ENCODE results near the gene CEP164. TPM values are rescaled to one million over a fixed set of nuclear protein-coding genes. Genes with fewer than 3 reads are reported as not detected.

The CEP164 gene
- total and polyA plus RNA-seq, 2 of the 8 experiments (the other 6 are each of a cell fraction or from before 2014, with no cell fraction given): 8.4 to 20.8 TPM

DNA sequence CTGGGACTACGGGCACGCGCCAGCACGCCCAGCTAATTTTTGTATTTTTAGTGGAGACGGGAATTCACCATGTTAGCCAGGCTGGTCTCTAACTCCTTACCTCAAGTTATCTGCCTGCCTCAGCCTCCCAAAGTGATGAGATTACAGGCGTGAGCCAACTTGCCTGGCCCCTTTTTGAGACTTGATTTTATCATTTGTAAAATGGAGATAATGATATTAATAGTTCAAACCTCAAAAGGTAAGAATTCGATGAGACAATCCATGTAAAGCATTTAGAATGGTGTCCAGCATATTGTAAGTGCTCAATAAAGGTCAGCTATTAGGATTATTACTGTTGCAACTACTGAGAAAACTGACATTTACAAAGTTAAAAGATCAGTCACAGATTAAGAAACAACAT, 8.9 kb upstream of the CEP164 start (continued):
- TF ChIP-seq, protein P1, sequence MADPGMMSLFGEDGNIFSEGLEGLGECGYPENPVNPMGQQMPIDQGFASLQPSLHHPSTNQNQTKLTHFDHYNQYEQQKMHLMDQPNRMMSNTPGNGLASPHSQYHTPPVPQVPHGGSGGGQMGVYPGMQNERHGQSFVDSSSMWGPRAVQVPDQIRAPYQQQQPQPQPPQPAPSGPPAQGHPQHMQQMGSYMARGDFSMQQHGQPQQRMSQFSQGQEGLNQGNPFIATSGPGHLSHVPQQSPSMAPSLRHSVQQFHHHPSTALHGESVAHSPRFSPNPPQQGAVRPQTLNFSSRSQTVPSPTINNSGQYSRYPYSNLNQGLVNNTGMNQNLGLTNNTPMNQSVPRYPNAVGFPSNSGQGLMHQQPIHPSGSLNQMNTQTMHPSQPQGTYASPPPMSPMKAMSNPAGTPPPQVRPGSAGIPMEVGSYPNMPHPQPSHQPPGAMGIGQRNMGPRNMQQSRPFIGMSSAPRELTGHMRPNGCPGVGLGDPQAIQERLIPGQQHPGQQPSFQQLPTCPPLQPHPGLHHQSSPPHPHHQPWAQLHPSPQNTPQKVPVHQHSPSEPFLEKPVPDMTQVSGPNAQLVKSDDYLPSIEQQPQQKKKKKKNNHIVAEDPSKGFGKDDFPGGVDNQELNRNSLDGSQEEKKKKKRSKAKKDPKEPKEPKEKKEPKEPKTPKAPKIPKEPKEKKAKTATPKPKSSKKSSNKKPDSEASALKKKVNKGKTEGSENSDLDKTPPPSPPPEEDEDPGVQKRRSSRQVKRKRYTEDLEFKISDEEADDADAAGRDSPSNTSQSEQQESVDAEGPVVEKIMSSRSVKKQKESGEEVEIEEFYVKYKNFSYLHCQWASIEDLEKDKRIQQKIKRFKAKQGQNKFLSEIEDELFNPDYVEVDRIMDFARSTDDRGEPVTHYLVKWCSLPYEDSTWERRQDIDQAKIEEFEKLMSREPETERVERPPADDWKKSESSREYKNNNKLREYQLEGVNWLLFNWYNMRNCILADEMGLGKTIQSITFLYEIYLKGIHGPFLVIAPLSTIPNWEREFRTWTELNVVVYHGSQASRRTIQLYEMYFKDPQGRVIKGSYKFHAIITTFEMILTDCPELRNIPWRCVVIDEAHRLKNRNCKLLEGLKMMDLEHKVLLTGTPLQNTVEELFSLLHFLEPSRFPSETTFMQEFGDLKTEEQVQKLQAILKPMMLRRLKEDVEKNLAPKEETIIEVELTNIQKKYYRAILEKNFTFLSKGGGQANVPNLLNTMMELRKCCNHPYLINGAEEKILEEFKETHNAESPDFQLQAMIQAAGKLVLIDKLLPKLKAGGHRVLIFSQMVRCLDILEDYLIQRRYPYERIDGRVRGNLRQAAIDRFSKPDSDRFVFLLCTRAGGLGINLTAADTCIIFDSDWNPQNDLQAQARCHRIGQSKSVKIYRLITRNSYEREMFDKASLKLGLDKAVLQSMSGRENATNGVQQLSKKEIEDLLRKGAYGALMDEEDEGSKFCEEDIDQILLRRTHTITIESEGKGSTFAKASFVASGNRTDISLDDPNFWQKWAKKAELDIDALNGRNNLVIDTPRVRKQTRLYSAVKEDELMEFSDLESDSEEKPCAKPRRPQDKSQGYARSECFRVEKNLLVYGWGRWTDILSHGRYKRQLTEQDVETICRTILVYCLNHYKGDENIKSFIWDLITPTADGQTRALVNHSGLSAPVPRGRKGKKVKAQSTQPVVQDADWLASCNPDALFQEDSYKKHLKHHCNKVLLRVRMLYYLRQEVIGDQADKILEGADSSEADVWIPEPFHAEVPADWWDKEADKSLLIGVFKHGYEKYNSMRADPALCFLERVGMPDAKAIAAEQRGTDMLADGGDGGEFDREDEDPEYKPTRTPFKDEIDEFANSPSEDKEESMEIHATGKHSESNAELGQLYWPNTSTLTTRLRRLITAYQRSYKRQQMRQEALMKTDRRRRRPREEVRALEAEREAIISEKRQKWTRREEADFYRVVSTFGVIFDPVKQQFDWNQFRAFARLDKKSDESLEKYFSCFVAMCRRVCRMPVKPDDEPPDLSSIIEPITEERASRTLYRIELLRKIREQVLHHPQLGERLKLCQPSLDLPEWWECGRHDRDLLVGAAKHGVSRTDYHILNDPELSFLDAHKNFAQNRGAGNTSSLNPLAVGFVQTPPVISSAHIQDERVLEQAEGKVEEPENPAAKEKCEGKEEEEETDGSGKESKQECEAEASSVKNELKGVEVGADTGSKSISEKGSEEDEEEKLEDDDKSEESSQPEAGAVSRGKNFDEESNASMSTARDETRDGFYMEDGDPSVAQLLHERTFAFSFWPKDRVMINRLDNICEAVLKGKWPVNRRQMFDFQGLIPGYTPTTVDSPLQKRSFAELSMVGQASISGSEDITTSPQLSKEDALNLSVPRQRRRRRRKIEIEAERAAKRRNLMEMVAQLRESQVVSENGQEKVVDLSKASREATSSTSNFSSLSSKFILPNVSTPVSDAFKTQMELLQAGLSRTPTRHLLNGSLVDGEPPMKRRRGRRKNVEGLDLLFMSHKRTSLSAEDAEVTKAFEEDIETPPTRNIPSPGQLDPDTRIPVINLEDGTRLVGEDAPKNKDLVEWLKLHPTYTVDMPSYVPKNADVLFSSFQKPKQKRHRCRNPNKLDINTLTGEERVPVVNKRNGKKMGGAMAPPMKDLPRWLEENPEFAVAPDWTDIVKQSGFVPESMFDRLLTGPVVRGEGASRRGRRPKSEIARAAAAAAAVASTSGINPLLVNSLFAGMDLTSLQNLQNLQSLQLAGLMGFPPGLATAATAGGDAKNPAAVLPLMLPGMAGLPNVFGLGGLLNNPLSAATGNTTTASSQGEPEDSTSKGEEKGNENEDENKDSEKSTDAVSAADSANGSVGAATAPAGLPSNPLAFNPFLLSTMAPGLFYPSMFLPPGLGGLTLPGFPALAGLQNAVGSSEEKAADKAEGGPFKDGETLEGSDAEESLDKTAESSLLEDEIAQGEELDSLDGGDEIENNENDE (IDR thresholded peaks at IDR 0.05; ENCODE audit: insufficient replicate concordance, low read length): no peak
- TF ChIP-seq, protein P2, sequence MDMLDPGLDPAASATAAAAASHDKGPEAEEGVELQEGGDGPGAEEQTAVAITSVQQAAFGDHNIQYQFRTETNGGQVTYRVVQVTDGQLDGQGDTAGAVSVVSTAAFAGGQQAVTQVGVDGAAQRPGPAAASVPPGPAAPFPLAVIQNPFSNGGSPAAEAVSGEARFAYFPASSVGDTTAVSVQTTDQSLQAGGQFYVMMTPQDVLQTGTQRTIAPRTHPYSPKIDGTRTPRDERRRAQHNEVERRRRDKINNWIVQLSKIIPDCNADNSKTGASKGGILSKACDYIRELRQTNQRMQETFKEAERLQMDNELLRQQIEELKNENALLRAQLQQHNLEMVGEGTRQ (IDR thresholded peaks at IDR 0.05; ENCODE audit: low read length): no peak
- TF ChIP-seq HDAC6 (IDR thresholded peaks at IDR 0.05; ENCODE audit: low read depth, low read length) (no peak), POLR2AphosphoS5 (IDR thresholded peaks at IDR 0.05; ENCODE audit: low read depth, low read length) (no peak), CEBPB (IDR thresholded peaks at IDR 0.05; ENCODE audit: low read depth, low read length) (no peak), PHF8 (conservative IDR thresholded peaks at IDR 0.05; ENCODE audit: low read depth, low read length) (no peak), RXRA (IDR thresholded peaks at IDR 0.05; ENCODE audit: insufficient read depth, low read depth, low read length) (no peak), GABPA (IDR thresholded peaks at IDR 0.05; ENCODE audit: borderline replicate concordance, insufficient read depth, low read length) (no peak), TBP (IDR thresholded peaks at IDR 0.05; ENCODE audit: low read depth, low read length) (no peak), CHD2 (IDR thresholded peaks at IDR 0.05; ENCODE audit: low read length) (no peak)
- TF ChIP-seq, protein P3, sequence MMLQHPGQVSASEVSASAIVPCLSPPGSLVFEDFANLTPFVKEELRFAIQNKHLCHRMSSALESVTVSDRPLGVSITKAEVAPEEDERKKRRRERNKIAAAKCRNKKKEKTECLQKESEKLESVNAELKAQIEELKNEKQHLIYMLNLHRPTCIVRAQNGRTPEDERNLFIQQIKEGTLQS (IDR thresholded peaks at IDR 0.05; ENCODE audit: insufficient read depth, low read depth, low read length): no peak
